ENCODE measurements around the gene NPEPPS. TPM values are rescaled to one million over a fixed set of nuclear protein-coding genes. Genes with fewer than 3 reads are reported as not detected.
A peak's percentile ranks its signal among the peaks of the same experiment; 100 is the strongest.
"Not testable (repeated sequence)": the region's sequence is repeated elsewhere in the genome, so short reads cannot be mapped to it uniquely, and the experiment has no call there.

NPEPPS gene, protein sequence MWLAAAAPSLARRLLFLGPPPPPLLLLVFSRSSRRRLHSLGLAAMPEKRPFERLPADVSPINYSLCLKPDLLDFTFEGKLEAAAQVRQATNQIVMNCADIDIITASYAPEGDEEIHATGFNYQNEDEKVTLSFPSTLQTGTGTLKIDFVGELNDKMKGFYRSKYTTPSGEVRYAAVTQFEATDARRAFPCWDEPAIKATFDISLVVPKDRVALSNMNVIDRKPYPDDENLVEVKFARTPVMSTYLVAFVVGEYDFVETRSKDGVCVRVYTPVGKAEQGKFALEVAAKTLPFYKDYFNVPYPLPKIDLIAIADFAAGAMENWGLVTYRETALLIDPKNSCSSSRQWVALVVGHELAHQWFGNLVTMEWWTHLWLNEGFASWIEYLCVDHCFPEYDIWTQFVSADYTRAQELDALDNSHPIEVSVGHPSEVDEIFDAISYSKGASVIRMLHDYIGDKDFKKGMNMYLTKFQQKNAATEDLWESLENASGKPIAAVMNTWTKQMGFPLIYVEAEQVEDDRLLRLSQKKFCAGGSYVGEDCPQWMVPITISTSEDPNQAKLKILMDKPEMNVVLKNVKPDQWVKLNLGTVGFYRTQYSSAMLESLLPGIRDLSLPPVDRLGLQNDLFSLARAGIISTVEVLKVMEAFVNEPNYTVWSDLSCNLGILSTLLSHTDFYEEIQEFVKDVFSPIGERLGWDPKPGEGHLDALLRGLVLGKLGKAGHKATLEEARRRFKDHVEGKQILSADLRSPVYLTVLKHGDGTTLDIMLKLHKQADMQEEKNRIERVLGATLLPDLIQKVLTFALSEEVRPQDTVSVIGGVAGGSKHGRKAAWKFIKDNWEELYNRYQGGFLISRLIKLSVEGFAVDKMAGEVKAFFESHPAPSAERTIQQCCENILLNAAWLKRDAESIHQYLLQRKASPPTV
- 53.5 and 122 TPM in 2 replicates for total RNA-seq (2016; rRNA removed; fragmentation: Illumina TruSeq; extraction: Trizol)
- 52.9 and 56.5 TPM in 2 replicates for total RNA-seq (2016; cell fraction: cytosol; rRNA removed; fragmentation: Illumina TruSeq; extraction: Trizol; ENCODE audit: low read depth)
- total RNA-seq (2016; cell fraction: insoluble cytoplasmic fraction; rRNA removed; fragmentation: Illumina TruSeq; extraction: Trizol) = 51.1 and 102 TPM in 2 replicates
- 31.6 and 40.1 TPM in 2 replicates for total RNA-seq (2016; cell fraction: membrane; rRNA removed; fragmentation: Illumina TruSeq; extraction: Trizol)
- 93.7 and 113 TPM in 2 replicates for total RNA-seq (2016; cell fraction: nucleus; rRNA removed; fragmentation: Illumina TruSeq; extraction: Trizol)
- polyA plus RNA-seq (2011; rRNA removed) = 102 and 127 TPM in 2 replicates
- 24.5 and 48.8 TPM in 2 replicates for polyA plus RNA-seq (2011; cell fraction: cytosol; rRNA removed)
- 228 and 260 TPM in 2 replicates for polyA plus RNA-seq (2011; cell fraction: nucleus; rRNA removed)
- 117 and 130 TPM in 2 replicates for polyA plus RNA-seq (2012)
- polyA plus RNA-seq (2016; cell fraction: cytosol; fragmentation: Illumina TruSeq; extraction: Trizol; ENCODE audit: low read depth) = 5.6 and 6.3 TPM in 2 replicates
- polyA plus RNA-seq (2016; cell fraction: insoluble cytoplasmic fraction; fragmentation: Illumina TruSeq; extraction: Trizol; ENCODE audit: low read depth) = 77.5 and 82.8 TPM in 2 replicates
- 11.5 and 15.9 TPM in 2 replicates for polyA plus RNA-seq (2016; cell fraction: membrane; fragmentation: Illumina TruSeq; extraction: Trizol; ENCODE audit: low read depth)
- 133 and 138 TPM in 2 replicates for polyA plus RNA-seq (2016; cell fraction: nucleus; fragmentation: Illumina TruSeq; extraction: Trizol; ENCODE audit: insufficient read depth, low read depth)
- polyA minus RNA-seq (2011; rRNA and poly(A)+ RNA removed; ENCODE audit: low replicate concordance) = 95.9 and 104 TPM in 2 replicates
- polyA minus RNA-seq (2011; cell fraction: cytosol; rRNA and poly(A)+ RNA removed) = 75.9 and 82.7 TPM in 2 replicates
- polyA minus RNA-seq (2011; cell fraction: nucleus; rRNA and poly(A)+ RNA removed) = 198 and 217 TPM in 2 replicates
- percentile 83 among the genes with signal in this experiment for Bru-seq, nascent RNA
- BruChase-seq, experiment 1, labeled RNA remaining after a 6-hour chase = percentile 90 among the genes with signal in this experiment
- BruChase-seq, experiment 2, labeled RNA remaining after a 2-hour chase = percentile 88 among the genes with signal in this experiment
- long read RNA-seq, experiment 1, full-length matches to known transcripts = 24 of 44 reads
- long read RNA-seq, experiment 1, partial matches to known transcripts = 15 of 44 reads
- long read RNA-seq, experiment 1, other reads (novel, unspliced or antisense) = 5 of 44 reads
- long read RNA-seq, experiment 2, full-length matches to known transcripts = 26 of 122 reads
- long read RNA-seq, experiment 2, partial matches to known transcripts = 74 of 122 reads
- long read RNA-seq, experiment 2, other reads (novel, unspliced or antisense) = 22 of 122 reads

DNA sequence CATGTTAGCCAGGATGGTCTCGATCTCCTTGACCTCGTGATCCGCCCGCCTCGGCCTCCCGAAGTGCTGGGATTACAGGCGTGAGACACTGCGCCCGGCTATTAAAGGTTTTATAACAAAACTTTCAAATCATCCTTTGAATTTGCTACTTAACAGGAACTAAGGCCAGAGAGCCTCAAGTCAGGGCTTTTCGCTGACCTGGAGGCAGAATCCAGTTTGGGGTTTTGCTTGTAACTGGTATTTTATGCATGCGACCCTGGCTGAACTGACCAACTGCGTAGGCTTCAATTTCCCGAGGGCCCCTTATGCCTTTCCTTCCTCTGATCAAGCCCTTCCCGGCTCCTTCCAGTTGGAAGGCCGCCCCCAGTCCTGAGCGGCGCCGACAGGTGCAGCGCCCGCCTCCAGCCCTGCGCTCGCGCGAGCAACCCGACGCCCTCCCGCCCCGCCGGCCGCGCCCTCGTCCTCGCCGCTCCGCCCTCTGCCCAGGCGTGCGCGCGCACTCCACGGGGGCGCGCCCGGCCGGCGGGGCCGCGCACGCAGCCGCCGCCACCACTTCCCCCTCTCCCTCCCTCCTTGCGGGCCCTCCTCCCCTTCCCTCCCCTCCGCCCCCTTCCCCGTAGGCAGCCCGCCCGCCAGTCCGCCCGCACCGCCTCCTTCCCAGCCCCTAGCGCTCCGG, at the start of gene NPEPPS:
Gene NPEPPS (plus strand): TSS at position 552 of the 676 bp plus-strand sequence. CDS start 193 bp downstream, outside the sequence.
- CTCF ChIA-PET (ENCODE audit: low intra/inter-chr PET ratio, low total read pairs); POLR2A ChIA-PET; BruUV-seq (replicated peaks); H3K36me3 ChIP-seq (replicated peaks in 1 of 2; ENCODE audit: control insufficient read depth in 1 of 2, insufficient read depth in 2 of 2, low read length in 2 of 2); intact Hi-C loops (cut with micrococcal nuclease; ENCODE audit: unreplicated experiment); in situ Hi-C loops (cut with HindIII; ENCODE audit: extremely low pct_ligation_motif_present, low pct_unique_long_range_greater_than_20kb); H3K27me3 ChIP-seq (ENCODE audit: control insufficient read depth in 1 of 2, insufficient read depth in 2 of 2, low read length in 2 of 2); H3K9me3 ChIP-seq (ENCODE audit: low read length); H4K20me1 ChIP-seq (ENCODE audit: insufficient read depth, low read length): not testable (repeated sequence)
- H3K27ac ChIP-seq (ENCODE audit: extremely low read length, insufficient read depth, low read length) = peak within 1 kb of the TSS; percentile 71
- peak within 1 kb of the TSS; percentile 76 for H3K4me2 ChIP-seq (ENCODE audit: low read depth, low read length)
- peak within 1 kb of the TSS; percentile 28 for H2AFZ ChIP-seq (ENCODE audit: low read length)
- H3K9ac ChIP-seq (ENCODE audit: insufficient read depth, low read depth, low read length) = peak within 1 kb of the TSS; percentile 74
- DNase-seq (ENCODE audit: low spot score) = peak; percentile 82
- ATAC-seq = peak; percentile 90
- 0 out of 2 replicates have a peak, but pooled peaks cover 13% of the 10 kb centered on the region for H3K4me1 ChIP-seq (ENCODE audit: insufficient read depth, low read length)
- FAIRE-seq = peak; percentile 63
- 15% methylated on average over 58 of the region's 60 CpGs for WGBS (ENCODE audit: low lambda C conversion rate)
- H3K4me3 ChIP-seq (replicated peaks in 1 of 3; ENCODE audit: insufficient read depth in 1 of 3, low read depth in 2 of 3, low read length in 3 of 3) = peak within 1 kb of the TSS; percentile 68 to 83 (median 76)
- H3K79me2 ChIP-seq (ENCODE audit: insufficient read depth, low read length) = peaks cover 25% of the 10 kb centered on the region
- TF ChIP-seq ZFX (CRISPR knock-in tag; IDR thresholded peaks at IDR 0.05; ENCODE audit: low read depth) (peak; percentile 30), ZNF292 (CRISPR knock-in tag; IDR thresholded peaks at IDR 0.05; ENCODE audit: borderline replicate concordance, low read depth) (0 out of 2 replicates have a peak, but pooled peaks have one; percentile 24), POLR2A (IDR thresholded peaks at IDR 0.05; ENCODE audit: insufficient read depth in 1 of 2, low read depth in 2 of 2, low read length in 2 of 2) (peak; percentile 38 to 43; a peak in 2 of 4 replicates), KLF16 (CRISPR knock-in tag; IDR thresholded peaks at IDR 0.05) (0 out of 4 replicates have a peak, but pooled peaks of 1 of the 2 experiments have one; percentile 29), DMAP1 (CRISPR knock-in tag; IDR thresholded peaks at IDR 0.05) (peak; percentile 56; the same call in 1 of the 2 replicates), HOXA3 (CRISPR knock-in tag; IDR thresholded peaks at IDR 0.05) (0 out of 2 replicates have a peak, but pooled peaks have one; percentile 25), KDM2A (CRISPR knock-in tag; IDR thresholded peaks at IDR 0.05; ENCODE audit: borderline replicate concordance, low read depth) (peak; percentile 24; the same call in 1 of the 2 replicates)
- TF ChIP-seq, protein P1, sequence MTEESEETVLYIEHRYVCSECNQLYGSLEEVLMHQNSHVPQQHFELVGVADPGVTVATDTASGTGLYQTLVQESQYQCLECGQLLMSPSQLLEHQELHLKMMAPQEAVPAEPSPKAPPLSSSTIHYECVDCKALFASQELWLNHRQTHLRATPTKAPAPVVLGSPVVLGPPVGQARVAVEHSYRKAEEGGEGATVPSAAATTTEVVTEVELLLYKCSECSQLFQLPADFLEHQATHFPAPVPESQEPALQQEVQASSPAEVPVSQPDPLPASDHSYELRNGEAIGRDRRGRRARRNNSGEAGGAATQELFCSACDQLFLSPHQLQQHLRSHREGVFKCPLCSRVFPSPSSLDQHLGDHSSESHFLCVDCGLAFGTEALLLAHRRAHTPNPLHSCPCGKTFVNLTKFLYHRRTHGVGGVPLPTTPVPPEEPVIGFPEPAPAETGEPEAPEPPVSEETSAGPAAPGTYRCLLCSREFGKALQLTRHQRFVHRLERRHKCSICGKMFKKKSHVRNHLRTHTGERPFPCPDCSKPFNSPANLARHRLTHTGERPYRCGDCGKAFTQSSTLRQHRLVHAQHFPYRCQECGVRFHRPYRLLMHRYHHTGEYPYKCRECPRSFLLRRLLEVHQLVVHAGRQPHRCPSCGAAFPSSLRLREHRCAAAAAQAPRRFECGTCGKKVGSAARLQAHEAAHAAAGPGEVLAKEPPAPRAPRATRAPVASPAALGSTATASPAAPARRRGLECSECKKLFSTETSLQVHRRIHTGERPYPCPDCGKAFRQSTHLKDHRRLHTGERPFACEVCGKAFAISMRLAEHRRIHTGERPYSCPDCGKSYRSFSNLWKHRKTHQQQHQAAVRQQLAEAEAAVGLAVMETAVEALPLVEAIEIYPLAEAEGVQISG (CRISPR knock-in tag; IDR thresholded peaks at IDR 0.05) = peak; percentile 34; the same call in 1 of the 2 replicates
- TF ChIP-seq, protein P2, sequence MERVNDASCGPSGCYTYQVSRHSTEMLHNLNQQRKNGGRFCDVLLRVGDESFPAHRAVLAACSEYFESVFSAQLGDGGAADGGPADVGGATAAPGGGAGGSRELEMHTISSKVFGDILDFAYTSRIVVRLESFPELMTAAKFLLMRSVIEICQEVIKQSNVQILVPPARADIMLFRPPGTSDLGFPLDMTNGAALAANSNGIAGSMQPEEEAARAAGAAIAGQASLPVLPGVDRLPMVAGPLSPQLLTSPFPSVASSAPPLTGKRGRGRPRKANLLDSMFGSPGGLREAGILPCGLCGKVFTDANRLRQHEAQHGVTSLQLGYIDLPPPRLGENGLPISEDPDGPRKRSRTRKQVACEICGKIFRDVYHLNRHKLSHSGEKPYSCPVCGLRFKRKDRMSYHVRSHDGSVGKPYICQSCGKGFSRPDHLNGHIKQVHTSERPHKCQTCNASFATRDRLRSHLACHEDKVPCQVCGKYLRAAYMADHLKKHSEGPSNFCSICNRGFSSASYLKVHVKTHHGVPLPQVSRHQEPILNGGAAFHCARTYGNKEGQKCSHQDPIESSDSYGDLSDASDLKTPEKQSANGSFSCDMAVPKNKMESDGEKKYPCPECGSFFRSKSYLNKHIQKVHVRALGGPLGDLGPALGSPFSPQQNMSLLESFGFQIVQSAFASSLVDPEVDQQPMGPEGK (CRISPR knock-in tag; IDR thresholded peaks at IDR 0.05) = peak; percentile 25; the same call in 1 of the 2 replicates
